HT1080 (cell line): ENCODE measurements around the gene DPYD. TPM values are rescaled to one million over a fixed set of nuclear protein-coding genes. Genes with fewer than 3 reads are reported as not detected.

ENCODE experiments used
- DNase-seq: peaks from one replicate; pipeline ENCODE4 v3.0.0-alpha.2; 2015; ENCODE audit warnings: low read depth
- total RNA-seq: library from RNA; depleted of rRNA; stranded (reverse); fragments of >200 nt; shearing (Covaris generic); gene quantifications from 2 replicates; pipeline ENCODE4 v1.2.3, GENCODE V29; 2014

DPYD gene
- total RNA-seq, 1 experiment from 2014 or later, result 24.1 TPM

DNA sequence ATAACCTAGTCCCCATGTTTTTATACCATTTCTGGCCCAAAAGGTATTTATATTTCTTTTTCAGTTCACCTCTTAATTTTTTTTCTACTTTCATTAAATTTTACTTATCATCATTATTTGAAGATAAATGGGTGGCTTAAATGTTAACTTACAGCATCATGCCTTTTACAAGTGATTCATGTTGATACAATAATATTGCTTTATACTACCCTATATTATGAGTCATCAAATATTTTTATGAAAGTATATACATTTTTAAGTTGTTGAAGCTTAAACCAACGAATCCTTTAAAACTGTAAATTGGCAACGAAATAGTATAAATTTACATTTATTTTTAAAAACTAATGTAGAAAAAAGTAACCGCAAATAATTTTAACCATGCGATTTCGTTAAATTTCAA lies 207.9 kb downstream of the DPYD start:
- no peak for DNase-seq

- DNase-seq, result no peak
Observed at GRCh38 chr1:97711858-97712257, 209.0 kb downstream of the DPYD start.

DNA sequence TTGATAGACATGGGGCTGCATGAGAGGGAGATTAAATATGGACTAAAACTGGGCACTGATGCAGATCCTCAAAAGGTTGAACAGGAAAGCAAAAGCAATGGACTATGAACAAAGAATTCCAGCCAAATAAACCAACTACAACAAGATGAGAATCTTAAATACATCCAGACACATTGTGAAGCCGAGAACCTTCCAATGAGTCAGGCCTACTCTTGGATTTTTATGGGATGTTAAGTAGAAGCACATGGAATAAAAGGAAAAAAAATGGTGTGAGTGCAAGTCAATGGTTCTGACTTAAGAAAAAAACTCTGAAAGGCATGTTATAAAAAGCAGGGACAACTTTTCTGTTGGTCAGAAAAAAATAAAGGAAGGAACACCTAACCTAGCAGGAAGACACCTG lies 227.2 kb downstream of the DPYD start:
- no peak for DNase-seq

DNA sequence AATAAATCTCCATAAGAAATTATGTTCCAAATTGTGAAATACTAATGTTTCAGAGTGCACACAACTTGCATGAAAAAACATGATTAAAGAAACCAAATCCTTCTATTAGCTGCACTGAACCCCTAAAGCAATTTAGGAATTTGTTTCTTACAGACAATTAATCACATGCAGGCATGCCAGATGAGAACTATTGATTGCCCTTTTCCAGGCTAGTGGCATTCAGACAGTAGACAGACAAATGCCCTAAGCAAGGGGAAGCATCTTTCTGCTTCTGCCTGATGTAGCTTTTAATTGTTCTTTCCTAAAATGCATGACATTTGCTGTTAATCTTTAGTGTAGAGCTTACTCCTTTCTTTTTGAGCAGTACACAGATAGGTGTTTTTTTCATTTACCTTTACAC lies 229.5 kb downstream of the DPYD start:
- DNase-seq, result no peak

DNA sequence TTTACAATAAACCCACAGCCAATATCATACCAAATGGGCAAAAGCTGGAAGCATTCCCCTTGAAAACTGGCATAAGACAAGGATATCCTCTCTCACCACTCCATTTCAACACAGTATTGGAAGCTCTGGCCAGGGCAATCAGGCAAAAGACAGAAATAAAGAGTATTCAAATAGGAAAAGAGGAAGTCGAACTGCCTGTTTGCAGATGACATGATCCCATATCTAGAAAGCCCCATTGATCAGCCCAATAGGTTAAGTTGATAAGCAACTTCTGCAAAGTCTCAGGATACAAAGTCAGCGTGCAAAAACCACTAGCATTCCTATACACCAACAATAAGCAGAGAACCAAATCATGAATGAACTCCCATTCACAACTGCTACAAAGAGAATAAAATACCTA lies 235.5 kb downstream of the DPYD start:
- no peak for DNase-seq

- peak; percentile 4 for DNase-seq
Observed at GRCh38 chr1:97680894-97681293, 239.9 kb downstream of the DPYD start.

DNA sequence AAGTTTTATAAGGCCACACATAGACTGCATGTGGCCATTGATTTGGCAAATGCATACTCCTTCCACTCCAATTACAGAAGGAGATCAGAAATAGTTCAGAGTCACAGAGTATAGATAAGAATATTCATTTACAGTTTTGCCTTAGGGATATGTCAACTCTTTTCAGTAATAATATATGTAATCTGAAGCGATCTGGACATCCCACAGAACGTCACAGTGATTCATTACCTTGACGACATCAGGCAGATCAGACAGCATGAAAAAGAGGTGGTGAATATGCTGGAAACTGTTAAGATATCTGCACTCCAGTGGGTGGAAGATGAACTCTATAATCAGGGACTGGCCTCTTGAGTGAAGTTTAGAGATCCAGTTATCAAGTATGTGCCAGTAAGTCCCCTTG lies 240.4 kb downstream of the DPYD start:
- DNase-seq, result no peak

DNA sequence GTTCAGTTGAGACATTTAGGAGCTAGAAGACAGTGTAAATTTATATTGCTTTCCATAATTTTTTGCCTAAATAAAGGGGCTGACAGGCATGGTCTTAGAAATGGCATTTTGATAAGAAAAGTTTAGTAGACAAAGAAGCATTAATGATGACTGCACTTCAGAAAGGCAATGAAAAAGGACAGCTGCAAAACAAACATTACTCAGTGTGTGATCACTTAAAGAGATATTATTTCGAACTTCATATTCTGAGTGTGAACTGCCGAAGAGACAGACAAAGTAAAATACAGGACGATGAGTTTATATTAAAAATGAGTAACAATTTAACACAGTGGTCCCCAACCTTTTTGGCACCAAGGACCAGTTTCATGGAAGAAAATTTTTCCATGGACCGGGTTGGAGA lies 243.1 kb downstream of the DPYD start:
- DNase-seq, result no peak

GRCh38 chr1:97674517-97674916 lies 246.3 kb downstream of the DPYD start:
- no peak for DNase-seq

GRCh38 chr1:97668945-97669344 lies 251.9 kb downstream of the DPYD start:
- DNase-seq, result peak; percentile 39

- DNase-seq, result no peak
Observed at GRCh38 chr1:97660431-97661105, 260.3 kb downstream of the DPYD start.

DNA sequence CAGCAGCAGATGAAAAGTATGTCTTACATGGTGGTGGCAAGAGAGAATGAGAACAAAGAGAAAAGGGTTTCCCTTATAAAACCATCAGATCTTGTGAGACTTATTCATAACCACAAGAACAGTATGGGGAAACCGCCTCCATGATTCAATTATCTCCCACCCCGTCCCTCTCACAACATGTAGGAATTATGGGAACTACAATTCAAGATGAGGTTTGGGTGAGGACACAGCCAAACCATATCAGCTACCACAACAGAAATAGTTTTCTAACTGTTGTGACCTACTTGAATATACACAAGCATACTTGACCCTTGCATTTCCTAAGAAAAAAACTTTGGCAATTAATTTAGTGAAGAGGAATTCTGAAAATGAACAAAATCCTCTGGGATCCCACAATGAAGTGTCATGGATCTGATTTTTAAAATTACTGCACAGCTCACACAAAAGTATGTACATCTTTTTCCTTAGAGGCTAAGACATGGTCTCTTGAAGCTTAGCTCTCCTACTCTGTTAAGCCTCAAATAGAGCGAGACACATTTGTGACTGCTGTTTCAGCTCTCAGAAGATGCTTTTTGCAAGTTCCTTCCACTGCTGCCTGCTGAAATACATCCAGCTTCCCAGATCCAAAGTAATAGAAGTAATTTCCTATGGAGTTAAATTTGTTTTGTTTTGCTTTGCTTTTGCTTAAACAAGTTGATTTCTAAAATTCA lies 265.8 kb downstream of the DPYD start:
- DNase-seq, result peak; percentile 2

GRCh38 chr1:97651250-97651649 lies 269.6 kb downstream of the DPYD start:
- no peak for DNase-seq

GRCh38 chr1:97649591-97649990 lies 271.2 kb downstream of the DPYD start:
- DNase-seq, result no peak

GRCh38 chr1:97647776-97648175 lies 273.1 kb downstream of the DPYD start:
- peak; percentile 46 for DNase-seq

DNA sequence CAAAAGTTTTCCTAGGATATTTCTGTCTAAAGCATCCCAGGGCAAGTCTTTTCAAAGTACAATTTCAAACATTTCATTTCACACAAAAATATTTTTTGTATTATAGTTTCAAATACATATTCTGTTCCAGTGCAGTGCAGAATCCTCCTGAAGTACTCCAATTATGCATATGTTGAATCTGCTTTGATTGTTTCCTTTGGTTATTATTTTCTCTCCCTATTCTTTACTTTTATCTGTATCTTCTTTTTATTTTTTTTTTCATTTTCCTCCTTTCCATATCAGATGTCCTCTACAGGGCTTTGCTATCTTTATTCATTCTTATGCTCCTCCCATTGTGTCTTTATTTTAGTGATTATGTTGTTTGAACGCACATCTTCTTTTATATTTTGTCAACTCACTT lies 274.8 kb downstream of the DPYD start:
- DNase-seq, result no peak

DNA sequence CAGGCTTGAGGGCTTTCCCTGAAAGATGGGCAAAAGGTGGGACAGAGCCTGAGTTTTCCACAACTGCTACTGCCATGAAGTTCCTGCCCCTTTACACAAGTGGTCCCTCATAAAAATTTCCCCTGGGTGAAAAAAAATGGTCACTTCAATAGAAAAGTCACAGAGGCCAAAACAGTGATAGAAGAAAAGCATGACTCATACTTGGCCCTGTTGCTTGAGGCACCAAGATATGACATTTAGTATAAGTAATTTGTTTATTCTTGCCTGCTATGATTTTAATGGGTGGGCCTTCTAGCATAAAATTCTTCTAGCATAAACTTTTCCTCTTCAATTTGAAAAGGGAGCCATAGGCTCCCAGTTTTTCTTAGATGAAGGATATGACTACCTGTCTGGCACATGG lies 280.2 kb downstream of the DPYD start:
- DNase-seq, result no peak

DNA sequence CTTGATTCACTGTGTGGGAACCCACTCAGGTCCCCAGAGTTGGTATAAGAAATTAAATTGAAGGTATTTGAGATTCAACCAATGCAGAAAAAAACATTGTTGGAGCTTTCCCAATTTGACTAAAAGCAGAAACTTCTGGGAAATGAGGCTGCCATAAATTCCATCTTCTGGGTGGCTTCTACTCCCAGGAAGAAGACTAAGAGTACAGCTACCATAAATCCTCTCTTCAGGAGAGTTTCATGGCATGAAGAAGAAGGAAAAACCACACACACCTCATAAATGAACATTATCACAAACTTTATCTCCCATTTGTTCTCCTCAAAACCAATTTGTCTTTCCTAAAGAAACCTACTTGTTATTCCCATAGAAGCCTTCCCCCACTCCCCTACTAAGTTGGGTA lies 283.9 kb downstream of the DPYD start:
- DNase-seq, result no peak

DNA sequence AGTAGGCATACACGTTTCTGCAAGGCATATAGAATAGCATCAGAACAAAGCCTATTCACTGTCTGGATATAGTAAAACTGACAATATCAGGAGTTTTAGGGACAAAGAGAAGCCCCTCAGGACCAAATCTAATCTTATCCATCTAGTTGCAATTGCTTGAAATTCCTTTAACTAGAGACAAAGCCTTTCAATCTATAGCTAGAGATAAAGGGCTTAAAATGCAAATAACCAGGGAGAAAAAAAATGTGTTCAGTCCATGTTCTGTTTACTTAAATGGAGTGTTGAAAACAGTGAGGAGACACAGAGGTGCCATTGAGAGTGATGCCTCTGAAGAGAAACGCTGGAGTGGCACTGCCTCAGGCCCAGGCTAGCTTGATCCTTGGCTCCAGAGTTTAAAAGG lies 286.1 kb downstream of the DPYD start:
- no peak for DNase-seq

DNA sequence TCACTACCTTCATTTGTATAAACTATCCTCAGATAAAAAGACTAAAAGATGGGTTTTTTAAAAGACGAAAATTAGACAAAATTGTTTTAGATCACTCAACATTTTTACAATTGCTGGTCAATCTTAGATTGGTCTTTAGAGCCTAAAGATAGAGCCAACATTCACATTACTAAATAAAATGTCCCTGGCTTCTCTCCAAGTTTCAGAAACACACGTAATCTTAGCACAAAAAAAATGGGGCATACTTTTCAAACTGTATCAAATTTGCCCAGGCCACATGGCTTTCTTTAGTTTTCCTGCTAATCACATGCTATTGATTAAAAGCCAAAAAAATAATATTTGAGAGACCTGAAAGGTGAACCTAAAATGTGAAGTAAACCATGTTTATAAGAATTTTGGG lies 288.1 kb downstream of the DPYD start:
- DNase-seq, result no peak

- no peak for DNase-seq
Observed at GRCh38 chr1:97632075-97632474, 288.8 kb downstream of the DPYD start.

GRCh38 chr1:97630948-97631347 lies 289.9 kb downstream of the DPYD start:
- no peak for DNase-seq

GRCh38 chr1:97630281-97630680 lies 290.6 kb downstream of the DPYD start:
- no peak for DNase-seq
